T1000 (cell line): Measurements from ENCODE around the gene ANKRD36B.
"Not testable (repeated sequence)": the region's sequence is repeated elsewhere in the genome, so short reads cannot be mapped to it uniquely, and the experiment has no call there.

ENCODE experiments used
- DNase-seq: peaks from one replicate; lab custom pipeline; 2025; ENCODE audit warnings: mixed read lengths; lab: John Stamatoyannopoulos, UW

The ANKRD36B gene

GRCh38 chr2:97549058-97549457, 40.6 kb downstream of the ANKRD36B start:
- not testable (repeated sequence) for DNase-seq

- not testable (repeated sequence) for DNase-seq
Measured at GRCh38 chr2:97548536-97548935, 41.1 kb downstream of the ANKRD36B start.

- DNase-seq: no peak
Measured at GRCh38 chr2:97546711-97547110, 43.0 kb downstream of the ANKRD36B start.

- not testable (repeated sequence) for DNase-seq
Measured at GRCh38 chr2:97544911-97545310, 44.8 kb downstream of the ANKRD36B start.

- not testable (repeated sequence) for DNase-seq
Measured at GRCh38 chr2:97525904-97526303, 63.8 kb downstream of the ANKRD36B start.

- DNase-seq: not testable (repeated sequence)
Measured at GRCh38 chr2:97523816-97524215, 65.9 kb downstream of the ANKRD36B start.

- DNase-seq: not testable (repeated sequence)
Measured at GRCh38 chr2:97522916-97523555, 66.6 kb downstream of the ANKRD36B start.

- not testable (repeated sequence) for DNase-seq
Measured at GRCh38 chr2:97495651-97496050, 94.0 kb downstream of the ANKRD36B start.

GRCh38 chr2:97490141-97490540, 99.5 kb downstream of the ANKRD36B start:
- DNase-seq: not testable (repeated sequence)
